ENCODE results near the gene FILIP1. TPM values are rescaled to one million over a fixed set of nuclear protein-coding genes. Genes with fewer than 3 reads are reported as not detected.

FILIP1 gene
- total RNA-seq, 3 donors from 2014 or later (not counting 1 experiment from before 2014, with no cell fraction given), result not detected

DNA sequence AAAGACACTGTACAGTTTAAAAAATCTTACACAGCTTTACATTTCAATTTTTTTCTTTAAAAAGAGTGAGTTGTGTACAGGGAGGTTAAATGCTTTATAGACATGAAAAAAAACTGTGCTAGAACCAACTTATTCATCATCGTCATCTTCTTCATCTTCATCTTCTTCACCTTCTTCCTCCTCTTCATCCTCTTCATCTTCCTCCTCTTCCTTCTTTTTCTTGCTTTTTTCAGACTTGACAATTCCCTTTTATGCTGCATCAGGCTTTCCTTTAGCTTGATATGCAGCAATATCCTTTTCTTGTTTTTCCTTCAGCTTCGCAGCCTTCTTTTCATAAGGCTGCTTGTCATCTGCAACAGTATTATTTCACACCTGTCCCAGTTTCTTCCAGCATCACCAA lies 174.7 kb downstream of the FILIP1 start:
- no peak overlapping the region for H3K4me3 ChIP-seq (ENCODE audit: low read length)
- WGBS (ENCODE audit: insufficient coverage), result 67% methylated on average over 2 of the region's 2 CpGs
- H3K27ac Mint-ChIP-seq, result no peak overlapping the region
- H3K36me3 ChIP-seq (ENCODE audit: control insufficient read depth, insufficient read depth, low read length), result no peaks in the 10 kb centered on the region
- no peaks in the 10 kb centered on the region for H3K4me1 ChIP-seq (ENCODE audit: control insufficient read depth, insufficient read depth, low read length)
- H3K4me3 Mint-ChIP-seq, result no peak overlapping the region
- intact Hi-C loops (cut with micrococcal nuclease), result no loop called here
- DNase-seq (no peak), ATAC-seq (no peak)
- H3K27me3 Mint-ChIP-seq (ENCODE audit: low read depth in 2 of 2), result peaks cover 19 to 20% of the 10 kb centered on the region in 2 donors
- no peaks in the 10 kb centered on the region for H3K9me3 Mint-ChIP-seq
- TF ChIP-seq, protein P1, sequence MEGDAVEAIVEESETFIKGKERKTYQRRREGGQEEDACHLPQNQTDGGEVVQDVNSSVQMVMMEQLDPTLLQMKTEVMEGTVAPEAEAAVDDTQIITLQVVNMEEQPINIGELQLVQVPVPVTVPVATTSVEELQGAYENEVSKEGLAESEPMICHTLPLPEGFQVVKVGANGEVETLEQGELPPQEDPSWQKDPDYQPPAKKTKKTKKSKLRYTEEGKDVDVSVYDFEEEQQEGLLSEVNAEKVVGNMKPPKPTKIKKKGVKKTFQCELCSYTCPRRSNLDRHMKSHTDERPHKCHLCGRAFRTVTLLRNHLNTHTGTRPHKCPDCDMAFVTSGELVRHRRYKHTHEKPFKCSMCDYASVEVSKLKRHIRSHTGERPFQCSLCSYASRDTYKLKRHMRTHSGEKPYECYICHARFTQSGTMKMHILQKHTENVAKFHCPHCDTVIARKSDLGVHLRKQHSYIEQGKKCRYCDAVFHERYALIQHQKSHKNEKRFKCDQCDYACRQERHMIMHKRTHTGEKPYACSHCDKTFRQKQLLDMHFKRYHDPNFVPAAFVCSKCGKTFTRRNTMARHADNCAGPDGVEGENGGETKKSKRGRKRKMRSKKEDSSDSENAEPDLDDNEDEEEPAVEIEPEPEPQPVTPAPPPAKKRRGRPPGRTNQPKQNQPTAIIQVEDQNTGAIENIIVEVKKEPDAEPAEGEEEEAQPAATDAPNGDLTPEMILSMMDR (IDR thresholded peaks at IDR 0.05), result no peak
- H3K4me1 Mint-ChIP-seq, result no peaks in the 10 kb centered on the region
- no peak overlapping the region for H3K27ac ChIP-seq (ENCODE audit: low read length)
- H3K36me3 Mint-ChIP-seq, result no peaks in the 10 kb centered on the region
- H3K9me3 ChIP-seq (ENCODE audit: control insufficient read depth, insufficient read depth, low read length), result no peaks in the 10 kb centered on the region
- H3K27me3 ChIP-seq (ENCODE audit: control insufficient read depth, insufficient read depth, low read length), result peaks cover 2% of the 10 kb centered on the region

DNA sequence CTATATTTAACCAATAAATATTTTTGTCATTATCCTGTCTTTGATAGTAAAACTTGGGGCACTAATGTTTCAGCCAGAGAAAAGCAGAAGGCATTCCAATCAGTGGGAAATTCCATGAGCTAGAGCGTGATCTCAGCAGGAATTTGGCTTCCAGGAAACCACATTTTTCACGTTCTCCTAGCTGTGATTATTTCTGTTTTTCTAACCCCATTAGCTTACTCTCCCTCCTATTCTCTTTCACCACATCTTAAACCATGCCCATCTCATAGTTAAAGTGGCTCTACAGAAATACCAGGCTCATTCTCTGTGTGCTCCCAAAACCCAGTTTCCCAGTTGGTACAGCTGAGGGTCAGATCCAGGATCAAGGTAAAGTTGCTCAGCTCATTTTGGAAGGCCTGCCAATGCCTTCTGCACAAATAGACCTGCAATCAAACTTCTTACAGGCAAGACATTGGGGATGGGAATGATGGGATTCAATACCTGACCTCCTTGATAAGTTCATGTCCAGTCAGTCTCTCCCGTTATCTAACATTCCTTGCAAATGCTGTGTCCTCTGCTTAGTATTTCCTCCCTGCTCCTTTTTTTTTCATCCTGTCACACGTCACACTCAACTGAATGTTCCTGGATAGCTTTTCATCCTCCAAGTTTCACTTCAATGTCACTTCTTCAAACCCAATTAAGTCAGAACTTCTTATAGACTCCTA lies 175.9 kb downstream of the FILIP1 start:
- Histone ChIP-seq H3K36me3 (ENCODE audit: control insufficient read depth, insufficient read depth, low read length) (no peaks in the 10 kb centered on the region), H3K27me3 (ENCODE audit: control insufficient read depth, insufficient read depth, low read length) (peaks cover 2% of the 10 kb centered on the region), H3K4me1 (ENCODE audit: control insufficient read depth, insufficient read depth, low read length) (no peaks in the 10 kb centered on the region), H3K27ac (ENCODE audit: low read length) (no peak overlapping the region), H3K9me3 (ENCODE audit: control insufficient read depth, insufficient read depth, low read length) (no peaks in the 10 kb centered on the region), H3K4me3 (ENCODE audit: low read length) (no peak overlapping the region)
- Mint-ChIP-seq H3K4me1 (no peaks in the 10 kb centered on the region), H3K9me3 (no peaks in the 10 kb centered on the region), H3K4me3 (no peak overlapping the region), H3K27ac (no peak overlapping the region), H3K27me3 (ENCODE audit: low read depth in 2 of 2) (peaks cover 26% of the 10 kb centered on the region in 2 donors), H3K36me3 (no peaks in the 10 kb centered on the region)
- 77% methylated on average over 4 of the region's 4 CpGs for WGBS (ENCODE audit: insufficient coverage)
- TF ChIP-seq, protein P1 (IDR thresholded peaks at IDR 0.05), result no peak
- ATAC-seq (no peak), DNase-seq (no peak)
- intact Hi-C loops (cut with micrococcal nuclease), result no loop called here

DNA sequence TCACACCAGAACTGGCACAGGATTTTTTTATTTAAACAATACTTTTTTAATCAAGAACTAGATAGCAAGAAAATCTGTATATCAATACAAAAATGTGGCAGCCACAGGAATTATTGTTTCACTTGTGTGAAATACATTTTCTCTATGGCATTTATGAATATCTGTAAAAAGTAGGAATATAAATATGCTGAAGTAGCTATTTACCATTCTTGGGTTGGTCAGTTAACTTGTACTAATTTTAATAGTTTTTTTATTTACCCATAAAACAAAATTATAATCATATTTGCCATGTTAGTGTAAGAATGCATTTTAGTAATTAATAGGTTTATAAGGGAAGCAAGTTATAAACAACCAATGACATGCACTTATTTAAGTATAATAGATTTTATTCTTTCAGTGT lies 177.6 kb downstream of the FILIP1 start:
- peaks cover 21 to 26% of the 10 kb centered on the region in 2 donors for H3K27me3 Mint-ChIP-seq (ENCODE audit: low read depth in 2 of 2)
- Histone ChIP-seq H3K9me3 (ENCODE audit: control insufficient read depth, insufficient read depth, low read length) (no peaks in the 10 kb centered on the region), H3K36me3 (ENCODE audit: control insufficient read depth, insufficient read depth, low read length) (no peaks in the 10 kb centered on the region), H3K4me1 (ENCODE audit: control insufficient read depth, insufficient read depth, low read length) (no peaks in the 10 kb centered on the region), H3K27me3 (ENCODE audit: control insufficient read depth, insufficient read depth, low read length) (peaks cover 2% of the 10 kb centered on the region), H3K27ac (ENCODE audit: low read length) (no peak overlapping the region), H3K4me3 (ENCODE audit: low read length) (no peak overlapping the region)
- DNase-seq (no peak), ATAC-seq (no peak)
- H3K36me3 Mint-ChIP-seq, result no peaks in the 10 kb centered on the region
- no peak overlapping the region for H3K4me3 Mint-ChIP-seq
- intact Hi-C loops (cut with micrococcal nuclease), result no loop called here
- TF ChIP-seq, protein P1 (IDR thresholded peaks at IDR 0.05), result no peak
- no peaks in the 10 kb centered on the region for H3K4me1 Mint-ChIP-seq
- no peak overlapping the region for H3K27ac Mint-ChIP-seq
- no peaks in the 10 kb centered on the region for H3K9me3 Mint-ChIP-seq
